Stimulated activated naive B cell treated with anti-CD40 and anti-IgM and Interleukin-4, amounts not matched to agents 10 μg/mL and 1 μg/mL and 100 μg/mL, for 72 hours (primary cell): Measurements from ENCODE around the gene ELFN2.

Experiments
- ATAC-seq, 2 donors: fragments of 150-1000 bp; cut with Tn5 transposase; replicated peaks; 2 replicates each; pipeline ENCODE4 v1.10.0; 2021; ENCODE audit warnings: moderate library complexity in 1 of 2
- DNase-seq: peaks from one replicate; pipeline ENCODE4 v3.0.0; 2021
- H3K27ac Mint-ChIP-seq: one replicate; pipeline ENCODE4 v1.8.0; 2022; ENCODE audit warnings: mild to moderate bottlenecking, mixed read lengths
- H3K27me3 Mint-ChIP-seq, 2 donors: one replicate each; pipeline ENCODE4 v1.8.0; 2022; ENCODE audit warnings: mixed read lengths in 2 of 2
- H3K36me3 Mint-ChIP-seq, 2 donors: one replicate each; pipeline ENCODE4 v1.8.0; 2022; ENCODE audit warnings: mixed read lengths in 2 of 2, mild to moderate bottlenecking in 1 of 2
- H3K4me1 Mint-ChIP-seq, 2 donors: one replicate each; pipeline ENCODE4 v1.8.0; 2022; ENCODE audit warnings: mixed read lengths in 2 of 2, mild to moderate bottlenecking in 1 of 2
- H3K4me3 Mint-ChIP-seq, 2 donors: one replicate each; pipeline ENCODE4 v1.8.0; 2022; ENCODE audit warnings: mild to moderate bottlenecking in 2 of 2, mixed read lengths in 2 of 2, moderate library complexity in 1 of 2
- H3K9me3 Mint-ChIP-seq, 2 donors: one replicate each; pipeline ENCODE4 v1.8.0; 2022; ENCODE audit warnings: mixed read lengths in 2 of 2, mild to moderate bottlenecking in 1 of 2

The ELFN2 gene

DNA sequence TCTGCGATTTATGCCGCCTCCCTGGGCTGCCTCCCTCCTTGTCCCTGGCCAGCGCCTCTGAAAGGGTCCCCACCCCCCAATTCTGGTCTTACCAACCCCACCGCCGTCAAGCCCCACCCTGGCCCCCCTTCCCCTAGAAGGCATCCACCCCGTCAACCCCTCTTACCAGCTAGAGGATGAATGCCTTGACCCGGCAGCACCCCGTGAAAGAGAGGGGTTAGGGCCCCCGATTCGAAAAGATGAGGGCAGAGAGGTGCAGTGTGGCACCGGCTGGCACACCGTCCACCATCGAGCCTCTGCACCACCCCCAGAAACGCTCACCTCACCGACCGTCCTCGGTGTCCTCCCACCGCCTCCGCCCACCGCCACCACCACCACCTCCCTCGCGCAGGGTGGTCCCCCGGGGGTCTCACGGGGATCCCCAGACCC is 559 bp downstream of the ELFN2 start:
- ATAC-seq (no peak), DNase-seq (no peak)
- no peaks in the 10 kb centered on the region for H3K9me3 Mint-ChIP-seq
- peaks cover 22 to 23% of the 10 kb centered on the region in 2 donors for H3K4me1 Mint-ChIP-seq
- H3K27me3 Mint-ChIP-seq = peaks cover 71 to 77% of the 10 kb centered on the region in 2 donors
- H3K27ac Mint-ChIP-seq = no peak overlapping the region
- H3K36me3 Mint-ChIP-seq = peaks cover 0 to 2% of the 10 kb centered on the region in 2 donors
- H3K4me3 Mint-ChIP-seq = peak overlapping the region; percentile 68

DNA sequence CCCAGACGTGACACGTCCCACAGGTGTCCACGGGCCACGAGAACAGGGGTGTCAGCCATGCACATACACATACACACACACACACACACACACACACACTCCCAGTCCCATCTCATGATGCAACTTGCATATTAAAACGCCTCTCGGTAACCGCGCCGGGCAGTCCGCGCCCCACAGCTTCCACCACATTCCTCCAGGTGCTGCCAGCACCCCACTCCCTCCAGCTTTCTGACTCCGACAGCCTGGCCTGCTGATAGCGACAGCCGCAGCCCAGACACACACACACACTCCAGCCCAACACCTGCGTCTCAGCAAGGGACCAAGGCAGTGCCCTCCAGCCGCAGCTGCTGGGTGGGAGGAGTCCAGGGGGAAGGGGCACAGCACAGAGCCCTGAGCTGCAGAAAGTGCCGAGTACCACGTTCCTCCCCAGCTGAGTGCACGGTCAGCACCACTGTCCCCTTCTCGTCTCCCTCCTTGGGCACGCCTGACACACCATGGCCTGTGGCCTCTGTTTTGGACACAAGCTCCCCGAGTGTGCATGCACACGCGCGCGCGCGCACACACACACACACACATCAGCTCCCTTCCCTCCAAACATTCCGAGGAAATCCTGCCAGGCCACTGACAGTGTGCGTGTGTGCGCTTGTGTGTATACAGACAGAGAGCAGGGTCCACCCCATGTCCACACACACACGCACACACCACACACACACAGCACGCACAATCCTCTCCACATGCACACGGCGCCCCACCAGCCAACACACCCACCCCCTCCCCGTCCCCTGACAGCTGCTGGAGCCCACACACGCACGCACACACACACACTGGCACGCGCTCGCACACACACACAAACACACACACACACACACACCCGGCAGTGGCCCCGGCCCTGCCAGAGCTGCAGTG is 1.2 kb downstream of the ELFN2 start:
- ATAC-seq (peak; percentile 34 to 40), DNase-seq (no peak)
- Mint-ChIP-seq H3K27me3 (peaks cover 71 to 77% of the 10 kb centered on the region in 2 donors), H3K27ac (no peak overlapping the region), H3K4me3 (peak overlapping the region in 1 of 2 donors; percentile 18), H3K9me3 (no peaks in the 10 kb centered on the region), H3K4me1 (peaks cover 23 to 25% of the 10 kb centered on the region in 2 donors), H3K36me3 (peaks cover 0 to 2% of the 10 kb centered on the region in 2 donors)

DNA sequence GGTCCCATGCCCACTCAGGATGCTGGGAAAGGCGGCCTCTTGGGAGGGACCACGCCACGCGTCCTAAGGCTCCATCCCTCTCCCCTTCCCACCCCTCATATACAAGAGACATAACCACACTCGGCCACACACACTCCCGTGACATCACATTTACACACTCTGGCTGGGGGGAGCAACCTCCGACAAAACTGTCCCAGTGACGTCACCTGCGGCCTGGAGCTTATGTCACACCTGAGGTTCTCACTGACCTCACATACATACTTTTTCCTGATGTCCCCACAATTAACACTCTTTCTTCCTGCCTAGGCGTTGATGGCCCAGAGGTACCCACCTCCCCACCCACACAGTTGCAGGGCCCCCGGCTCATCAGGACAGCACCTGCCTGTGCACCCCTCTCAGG is 1.9 kb downstream of the ELFN2 start:
- ATAC-seq (no peak), DNase-seq (no peak)
- Mint-ChIP-seq H3K9me3 (no peaks in the 10 kb centered on the region), H3K4me3 (no peak overlapping the region), H3K36me3 (peaks cover 0 to 2% of the 10 kb centered on the region in 2 donors), H3K27ac (no peak overlapping the region), H3K4me1 (peaks cover 27 to 29% of the 10 kb centered on the region in 2 donors), H3K27me3 (peaks cover 72 to 77% of the 10 kb centered on the region in 2 donors)

DNA sequence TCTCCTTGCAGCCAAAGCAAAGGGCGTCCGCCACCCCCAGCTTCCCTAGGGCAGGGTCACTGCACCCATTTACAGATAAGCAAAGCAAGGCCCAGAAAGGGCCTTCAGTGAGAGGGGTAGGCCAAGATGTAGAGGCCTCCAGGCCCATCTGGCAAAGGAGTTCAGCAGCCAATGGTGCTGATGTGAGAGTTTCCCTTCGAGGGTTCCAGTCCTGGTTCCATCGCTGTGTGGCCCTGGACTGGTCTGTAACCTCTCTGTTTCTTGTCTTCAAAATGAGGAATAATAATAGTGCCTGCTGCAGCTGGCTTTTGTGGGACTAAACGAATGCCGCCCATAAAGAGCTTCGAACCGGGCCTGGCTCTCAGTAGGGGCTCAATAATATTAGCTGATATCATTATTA is 4.0 kb downstream of the ELFN2 start:
- Mint-ChIP-seq H3K9me3 (no peaks in the 10 kb centered on the region), H3K4me1 (peaks cover 31 to 41% of the 10 kb centered on the region in 2 donors), H3K27me3 (peaks cover 78 to 80% of the 10 kb centered on the region in 2 donors), H3K27ac (no peak overlapping the region), H3K36me3 (peaks cover 0 to 2% of the 10 kb centered on the region in 2 donors), H3K4me3 (no peak overlapping the region)
- no peak for ATAC-seq
- DNase-seq = no peak

DNA sequence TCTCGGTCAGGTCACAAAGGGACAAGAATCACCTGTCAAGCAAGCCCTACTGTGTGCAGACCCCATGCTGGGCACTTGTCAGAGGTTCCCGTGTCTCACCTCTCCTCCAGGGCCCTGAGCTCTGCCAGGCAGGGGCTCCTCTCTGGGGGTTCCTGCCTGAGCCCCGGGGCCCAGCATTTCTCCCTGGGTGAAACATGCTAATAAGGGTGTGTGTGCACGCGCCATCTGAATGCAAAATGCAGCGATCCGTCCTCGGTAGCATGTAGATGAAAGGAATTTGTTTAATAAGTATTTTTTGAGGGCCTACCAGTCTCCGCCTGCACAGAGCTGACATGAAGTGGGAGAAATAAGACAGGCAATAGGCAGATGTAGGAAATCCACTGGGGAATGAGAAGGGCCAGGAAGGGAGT is 5.8 kb downstream of the ELFN2 start:
- Mint-ChIP-seq H3K27ac (no peak overlapping the region), H3K9me3 (no peaks in the 10 kb centered on the region), H3K27me3 (peaks cover 78 to 83% of the 10 kb centered on the region in 2 donors), H3K36me3 (peaks cover 0 to 2% of the 10 kb centered on the region in 2 donors), H3K4me1 (peaks cover 27 to 42% of the 10 kb centered on the region in 2 donors), H3K4me3 (no peak overlapping the region)
- ATAC-seq (no peak), DNase-seq (no peak)

DNA sequence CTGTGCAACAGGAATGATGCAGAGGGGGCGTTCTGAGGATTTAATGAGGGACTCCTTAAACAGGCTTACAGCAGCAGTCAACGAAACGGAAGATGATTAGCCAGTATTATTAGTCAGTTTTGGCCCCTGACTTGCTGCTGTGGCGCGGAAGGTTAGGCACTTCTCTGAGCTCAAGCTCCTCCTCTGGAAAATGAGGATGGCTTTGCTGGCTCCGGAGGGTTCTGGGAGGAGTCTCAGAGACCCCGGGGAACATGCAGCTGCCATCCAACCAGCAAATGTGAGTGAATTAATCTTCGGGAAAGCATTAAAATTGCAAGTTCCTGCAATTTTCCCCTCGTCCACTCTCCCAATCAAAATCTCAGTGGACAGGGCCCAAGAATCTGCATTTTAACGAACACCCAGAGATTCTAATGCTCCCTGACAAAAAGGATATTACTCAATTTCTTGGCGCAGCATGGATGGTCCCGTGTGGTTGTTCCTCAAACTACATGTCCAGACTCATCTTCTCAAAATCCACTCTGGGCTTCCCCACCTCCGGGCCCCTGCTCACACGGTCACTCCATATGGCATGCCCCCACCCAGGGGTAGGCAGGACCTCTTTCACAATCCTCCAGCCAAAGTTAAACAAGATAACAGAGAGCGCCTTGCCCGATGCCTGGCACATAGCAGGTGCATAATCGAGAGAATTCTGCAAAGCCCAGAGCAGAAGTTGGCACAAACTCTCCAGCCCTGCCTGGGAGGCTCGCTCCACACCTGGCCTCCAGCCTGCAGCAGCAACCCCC is 6.4 kb downstream of the ELFN2 start:
- H3K4me3 Mint-ChIP-seq = peak overlapping the region; percentile 75 to 86
- peaks cover 28 to 42% of the 10 kb centered on the region in 2 donors for H3K4me1 Mint-ChIP-seq
- no peak for DNase-seq
- H3K9me3 Mint-ChIP-seq = no peaks in the 10 kb centered on the region
- no peak overlapping the region for H3K27ac Mint-ChIP-seq
- peaks cover 0 to 2% of the 10 kb centered on the region in 2 donors for H3K36me3 Mint-ChIP-seq
- peaks cover 78 to 83% of the 10 kb centered on the region in 2 donors for H3K27me3 Mint-ChIP-seq
- ATAC-seq = no peak

DNA sequence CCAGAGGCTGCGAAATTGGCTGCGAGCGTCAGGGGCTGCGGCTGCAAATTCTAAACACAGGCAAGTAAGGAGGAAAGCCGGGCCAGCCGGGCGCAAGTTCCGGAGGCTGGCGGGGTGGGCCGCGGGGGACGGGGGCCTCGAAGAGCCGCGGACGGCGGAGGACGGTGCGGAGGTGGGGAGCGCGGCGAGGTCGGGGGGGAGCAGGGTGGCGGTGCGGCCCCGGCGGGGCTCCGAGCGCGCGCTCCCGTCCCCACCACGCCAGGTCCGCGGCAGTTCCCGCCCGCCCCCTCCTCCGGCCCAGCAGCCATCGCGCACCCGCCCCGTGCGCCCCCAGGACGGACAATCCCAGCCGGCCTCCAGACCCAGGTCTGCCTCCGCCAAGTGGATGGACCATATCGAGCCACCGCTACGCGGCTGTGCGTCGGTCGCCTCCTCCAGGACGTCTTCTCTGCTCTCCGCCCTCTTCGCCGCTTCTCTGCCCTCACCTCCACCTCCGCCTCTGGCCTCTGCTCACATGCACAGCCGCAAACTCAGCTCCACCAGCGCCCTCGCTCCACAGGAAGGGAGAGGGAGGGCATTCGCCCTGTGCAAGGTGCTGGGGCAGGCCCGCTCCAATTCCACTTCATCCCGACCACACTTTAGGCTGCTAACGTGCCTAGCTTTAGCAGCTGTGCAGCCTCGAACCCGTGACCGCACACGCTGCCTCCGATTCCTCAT is 7.2 kb downstream of the ELFN2 start:
- Mint-ChIP-seq H3K36me3 (peaks cover 0 to 2% of the 10 kb centered on the region in 2 donors), H3K27ac (peak overlapping the region; percentile 31), H3K27me3 (peaks cover 76 to 82% of the 10 kb centered on the region in 2 donors), H3K4me1 (peaks cover 28 to 41% of the 10 kb centered on the region in 2 donors), H3K4me3 (peak overlapping the region; percentile 75 to 86), H3K9me3 (no peaks in the 10 kb centered on the region)
- ATAC-seq (peak; percentile 66 to 69), DNase-seq (no peak)

DNA sequence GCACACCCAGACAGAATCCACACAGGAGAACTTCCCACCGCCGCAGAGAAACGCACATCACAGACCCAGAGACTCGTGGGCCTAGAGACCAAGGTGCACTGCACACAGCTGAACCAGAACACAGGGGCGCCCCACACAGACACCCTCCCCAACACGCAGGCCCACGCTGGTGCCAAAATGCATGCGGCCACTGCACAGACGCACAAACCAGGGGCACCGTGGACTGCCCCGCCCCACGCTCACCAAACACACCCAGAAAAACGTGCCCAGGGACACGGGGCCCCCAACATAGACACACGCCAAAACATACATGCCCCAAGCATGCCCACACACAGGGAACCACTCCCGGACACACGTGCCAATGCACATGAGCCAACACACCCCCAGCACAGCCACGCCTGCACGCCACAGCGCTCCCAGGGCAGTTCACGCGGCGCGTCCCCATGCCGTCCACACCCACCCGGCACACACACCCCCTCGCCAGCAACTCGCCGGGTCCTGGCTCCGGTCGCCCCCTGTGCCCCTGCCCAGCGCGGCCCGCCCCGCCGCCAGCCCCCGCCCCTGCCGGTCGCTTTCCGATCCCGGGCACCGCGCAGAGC is 7.8 kb downstream of the ELFN2 start:
- Mint-ChIP-seq H3K9me3 (no peaks in the 10 kb centered on the region), H3K27ac (no peak overlapping the region), H3K4me1 (peaks cover 29 to 41% of the 10 kb centered on the region in 2 donors), H3K36me3 (peaks cover 0 to 2% of the 10 kb centered on the region in 2 donors), H3K4me3 (peak overlapping the region; percentile 68 to 74), H3K27me3 (peaks cover 77 to 82% of the 10 kb centered on the region in 2 donors)
- DNase-seq (no peak), ATAC-seq (peak; percentile 22 to 38)

DNA sequence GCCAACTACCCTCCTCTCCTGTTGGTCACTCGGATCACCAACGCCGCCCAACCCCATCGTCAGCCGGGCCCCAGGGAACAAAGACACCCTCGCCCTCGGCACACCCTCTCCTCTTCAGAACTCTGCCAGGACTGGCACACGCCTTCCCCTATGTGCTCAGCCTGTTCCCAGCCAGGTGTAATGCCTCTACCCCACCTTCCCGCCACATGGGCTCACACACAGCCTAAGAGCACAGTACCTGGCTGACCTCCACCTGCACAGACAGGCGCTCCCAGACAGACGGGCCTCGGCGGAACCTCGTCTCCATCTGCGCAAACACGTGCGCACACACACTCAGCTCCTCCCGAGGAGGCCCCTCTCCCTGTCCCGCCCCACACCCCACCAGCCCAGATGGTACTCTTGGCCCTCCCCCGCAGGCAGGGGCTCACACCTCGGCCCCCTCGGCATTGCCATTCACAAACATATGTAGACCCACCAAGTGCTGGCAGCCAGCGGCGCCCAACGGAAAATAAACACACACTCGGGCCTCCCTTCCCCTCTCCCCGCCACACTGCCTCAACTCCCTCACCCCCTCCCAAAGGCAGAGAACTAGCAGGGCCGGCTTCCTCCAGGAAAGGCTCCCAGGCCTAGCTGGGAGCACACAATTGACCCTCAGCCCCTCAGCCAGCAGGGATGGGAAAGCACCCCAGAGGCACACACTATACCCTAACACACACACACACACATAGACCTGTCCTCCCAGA is 8.5 kb downstream of the ELFN2 start:
- Mint-ChIP-seq H3K27ac (peak overlapping the region; percentile 65), H3K4me3 (peak overlapping the region; percentile 68 to 74), H3K4me1 (peaks cover 29 to 41% of the 10 kb centered on the region in 2 donors), H3K36me3 (peaks cover 0 to 2% of the 10 kb centered on the region in 2 donors), H3K27me3 (peaks cover 76 to 81% of the 10 kb centered on the region in 2 donors), H3K9me3 (no peaks in the 10 kb centered on the region)
- DNase-seq (no peak), ATAC-seq (no peak)

DNA sequence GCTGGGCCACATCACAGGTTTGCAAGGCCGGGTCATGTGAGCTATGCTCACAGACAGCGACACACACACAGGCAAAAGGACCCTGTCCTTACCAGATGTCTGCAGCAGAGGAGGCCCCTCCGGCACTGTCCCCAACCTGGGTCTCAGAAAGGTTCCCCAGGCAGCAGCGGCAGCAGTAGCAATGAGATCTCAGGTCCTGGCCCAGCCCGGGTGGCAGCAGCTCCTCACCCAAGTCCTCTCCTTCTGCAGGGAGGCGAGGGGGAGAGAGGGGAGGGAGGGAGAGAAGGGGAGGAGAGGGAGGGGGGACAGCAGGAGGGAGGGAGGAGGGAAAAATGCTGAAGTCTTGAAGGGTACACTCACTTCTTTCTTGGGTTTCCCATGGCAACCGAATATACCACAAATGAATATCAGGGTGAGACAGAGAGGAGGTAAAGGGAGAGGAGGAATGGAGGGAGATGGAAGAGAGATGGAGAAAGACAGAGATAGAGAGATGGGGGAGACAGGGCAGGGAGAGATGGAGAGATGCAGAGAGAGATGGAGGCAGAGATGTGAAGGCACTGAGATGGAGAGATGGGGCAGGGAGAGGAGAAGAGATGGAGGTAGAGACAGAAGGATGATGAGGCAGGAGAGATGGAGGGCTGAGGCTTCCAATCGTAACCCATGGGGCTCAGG is 9.5 kb downstream of the ELFN2 start:
- H3K27me3 Mint-ChIP-seq = peaks cover 80 to 88% of the 10 kb centered on the region in 2 donors
- ATAC-seq = no peak
- H3K4me1 Mint-ChIP-seq = peaks cover 31 to 41% of the 10 kb centered on the region in 2 donors
- no peaks in the 10 kb centered on the region for H3K9me3 Mint-ChIP-seq
- peaks cover 0 to 2% of the 10 kb centered on the region in 2 donors for H3K36me3 Mint-ChIP-seq
- H3K27ac Mint-ChIP-seq = no peak overlapping the region
- DNase-seq = no peak
- no peak overlapping the region for H3K4me3 Mint-ChIP-seq

DNA sequence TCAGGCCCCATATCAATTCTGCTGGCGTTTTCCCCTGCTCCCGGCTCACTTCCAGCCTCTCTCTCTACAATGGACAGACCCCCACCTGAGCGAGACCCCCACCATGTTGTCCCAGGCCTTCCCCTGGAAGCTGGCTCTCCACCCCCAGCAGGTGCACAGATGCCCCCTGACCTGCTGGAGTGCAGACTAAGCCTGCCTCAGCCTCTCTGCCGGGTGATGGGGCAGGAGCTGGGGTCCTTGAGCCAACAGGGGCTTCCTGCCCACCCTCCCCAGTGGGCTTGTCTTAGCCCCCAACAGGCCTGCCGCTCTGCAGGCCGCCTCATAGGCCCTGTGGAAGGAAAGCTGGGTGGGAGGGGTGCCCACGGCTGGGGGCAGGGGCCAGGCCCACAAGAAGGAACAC is 10.0 kb downstream of the ELFN2 start:
- no peak for ATAC-seq

DNA sequence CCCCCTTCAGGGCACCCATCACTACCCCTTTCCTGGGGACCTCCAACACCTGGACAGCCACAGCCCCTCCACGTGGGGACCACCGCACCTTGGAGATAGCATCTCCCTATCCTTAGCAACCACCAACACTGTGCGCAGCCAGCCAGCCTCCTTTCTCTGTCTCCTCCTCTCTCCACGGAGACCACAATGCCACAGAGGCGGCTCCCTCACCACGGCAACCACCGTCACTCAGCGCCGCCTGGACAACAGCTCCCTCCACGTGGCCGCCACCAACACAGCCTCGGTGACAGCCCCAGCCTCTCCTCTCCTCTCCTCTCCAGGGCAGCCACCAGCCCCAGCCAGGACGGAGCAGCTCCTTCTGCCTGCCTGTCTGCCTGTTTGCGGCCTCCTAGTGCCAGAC is 10.5 kb downstream of the ELFN2 start:
- no peak overlapping the region for H3K4me3 Mint-ChIP-seq
- ATAC-seq (peak; percentile 40 to 67), DNase-seq (no peak)
- H3K9me3 Mint-ChIP-seq = no peaks in the 10 kb centered on the region
- H3K4me1 Mint-ChIP-seq = peaks cover 30 to 37% of the 10 kb centered on the region in 2 donors
- peak overlapping the region; percentile 26 for H3K27ac Mint-ChIP-seq
- peaks cover 80 to 92% of the 10 kb centered on the region in 2 donors for H3K27me3 Mint-ChIP-seq
- H3K36me3 Mint-ChIP-seq = no peaks in the 10 kb centered on the region

More for the DNA sequence above, 10.0 kb downstream of the ELFN2 start:
- peaks cover 83 to 92% of the 10 kb centered on the region in 2 donors for H3K27me3 Mint-ChIP-seq
- no peak overlapping the region for H3K4me3 Mint-ChIP-seq
- peak overlapping the region; percentile 26 for H3K27ac Mint-ChIP-seq
- no peak for DNase-seq
- peaks cover 0 to 2% of the 10 kb centered on the region in 2 donors for H3K36me3 Mint-ChIP-seq
- H3K4me1 Mint-ChIP-seq = peaks cover 32 to 41% of the 10 kb centered on the region in 2 donors
- H3K9me3 Mint-ChIP-seq = no peaks in the 10 kb centered on the region
